Hematopoietic multipotent progenitor cell treated with erythropoietin and hydrocortisone succinate and interleukin-3 and kit ligand, for 8 days (in vitro differentiated cells): ENCODE data around the gene PORCN.
A peak's percentile ranks its signal among the peaks of the same experiment; 100 is the strongest.
"Not testable (repeated sequence)": the region's sequence is repeated elsewhere in the genome, so short reads cannot be mapped to it uniquely, and the experiment has no call there.

Experiments used
- DNase-seq: peaks from one replicate; pipeline ENCODE4 v3.0.0-alpha.2; 2015

PORCN gene

DNA sequence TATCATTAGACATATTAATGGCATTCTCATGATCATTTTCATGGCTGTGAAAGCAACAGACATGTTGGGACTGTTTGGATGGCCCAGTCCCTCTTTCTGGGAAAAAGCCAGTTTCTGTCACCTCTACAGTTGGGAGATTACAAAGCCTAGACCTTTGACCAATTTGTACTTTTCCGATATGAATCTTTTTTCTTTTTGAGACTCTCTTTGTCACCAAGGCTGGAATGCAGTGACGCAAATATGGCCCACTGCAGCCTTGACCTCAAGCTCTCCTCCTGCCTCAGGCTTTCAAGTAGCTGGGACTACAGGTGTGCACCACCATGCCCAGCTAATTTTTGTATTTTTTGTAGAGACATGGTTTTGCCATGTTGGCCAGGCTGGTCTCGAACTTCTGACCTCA lies 40.1 kb downstream of the PORCN start:
- no peak for DNase-seq

GRCh38 chrX:48555731-48556325 lies 47.0 kb downstream of the PORCN start:
- not testable (repeated sequence) for DNase-seq

- no peak for DNase-seq
Measured at GRCh38 chrX:48558271-48558670, 49.5 kb downstream of the PORCN start.

DNA sequence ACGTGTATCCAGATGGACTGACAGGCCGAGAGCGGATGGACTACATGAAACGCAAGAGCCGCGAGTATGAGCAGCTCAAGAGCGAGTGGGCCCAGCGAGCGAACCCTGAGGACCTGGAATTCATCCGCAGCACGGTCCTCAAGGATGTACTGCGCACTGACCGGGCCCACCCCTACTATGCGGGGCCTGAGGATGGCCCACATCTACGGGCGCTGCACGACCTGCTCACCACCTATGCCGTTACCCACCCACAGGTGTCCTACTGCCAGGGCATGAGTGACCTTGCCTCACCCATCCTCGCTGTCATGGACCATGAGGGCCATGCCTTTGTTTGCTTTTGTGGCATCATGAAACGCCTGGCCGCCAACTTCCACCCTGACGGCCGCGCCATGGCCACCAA lies 50.8 kb downstream of the PORCN start:
- no peak for DNase-seq

DNA sequence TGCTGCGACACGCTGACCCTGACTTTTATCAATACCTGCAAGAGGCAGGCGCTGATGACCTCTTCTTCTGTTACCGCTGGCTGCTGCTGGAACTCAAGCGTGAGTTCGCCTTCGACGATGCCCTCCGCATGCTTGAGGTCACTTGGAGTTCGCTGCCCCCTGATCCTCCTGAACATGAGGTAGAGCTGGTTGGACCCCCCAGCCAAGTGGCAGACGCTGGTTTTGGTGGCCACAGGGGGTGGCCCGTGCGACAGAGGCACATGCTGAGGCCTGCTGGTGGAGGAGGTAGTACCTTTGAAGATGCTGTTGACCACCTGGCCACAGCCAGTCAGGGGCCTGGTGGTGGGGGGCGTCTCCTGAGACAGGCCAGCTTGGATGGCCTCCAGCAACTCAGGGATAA lies 51.3 kb downstream of the PORCN start:
- no peak for DNase-seq

DNA sequence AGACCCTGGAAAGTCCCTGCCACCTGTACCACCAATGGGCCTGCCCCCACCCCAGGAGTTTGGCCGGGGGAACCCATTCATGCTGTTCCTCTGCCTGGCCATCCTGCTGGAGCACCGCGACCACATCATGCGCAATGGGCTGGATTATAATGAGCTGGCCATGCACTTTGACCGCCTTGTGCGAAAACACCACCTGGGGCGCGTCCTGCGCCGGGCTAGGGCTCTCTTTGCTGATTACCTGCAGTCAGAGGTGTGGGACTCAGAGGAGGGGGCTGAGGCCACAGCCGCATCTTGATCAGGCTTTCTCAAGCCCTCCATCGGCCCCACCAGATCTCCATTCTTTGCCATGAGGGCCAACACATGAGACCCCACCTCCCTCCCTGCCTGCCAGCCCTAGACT lies 51.9 kb downstream of the PORCN start:
- DNase-seq, result no peak

- DNase-seq, result peak; percentile 30
Measured at GRCh38 chrX:48569958-48570357, 61.2 kb downstream of the PORCN start.
